MM.1S (cell line): Measurements from ENCODE around the gene CHST9.

Experiments
- CTCF ChIP-seq: fragments of 300-600 bp; sonication (generic); IDR thresholded peaks from 2 replicates; pipeline ENCODE4 v1.5.1; 2016; ENCODE audit warnings: antibody characterized with exemption, low read length, mixed read lengths
- EZH2 ChIP-seq: fragments of 300-600 bp; sonication (generic); optimal IDR thresholded peaks from 2 replicates; pipeline ENCODE3; 2017; ENCODE audit warnings: low read depth, mild to moderate bottlenecking, antibody characterized with exemption, low read length, mixed read lengths

DNA sequence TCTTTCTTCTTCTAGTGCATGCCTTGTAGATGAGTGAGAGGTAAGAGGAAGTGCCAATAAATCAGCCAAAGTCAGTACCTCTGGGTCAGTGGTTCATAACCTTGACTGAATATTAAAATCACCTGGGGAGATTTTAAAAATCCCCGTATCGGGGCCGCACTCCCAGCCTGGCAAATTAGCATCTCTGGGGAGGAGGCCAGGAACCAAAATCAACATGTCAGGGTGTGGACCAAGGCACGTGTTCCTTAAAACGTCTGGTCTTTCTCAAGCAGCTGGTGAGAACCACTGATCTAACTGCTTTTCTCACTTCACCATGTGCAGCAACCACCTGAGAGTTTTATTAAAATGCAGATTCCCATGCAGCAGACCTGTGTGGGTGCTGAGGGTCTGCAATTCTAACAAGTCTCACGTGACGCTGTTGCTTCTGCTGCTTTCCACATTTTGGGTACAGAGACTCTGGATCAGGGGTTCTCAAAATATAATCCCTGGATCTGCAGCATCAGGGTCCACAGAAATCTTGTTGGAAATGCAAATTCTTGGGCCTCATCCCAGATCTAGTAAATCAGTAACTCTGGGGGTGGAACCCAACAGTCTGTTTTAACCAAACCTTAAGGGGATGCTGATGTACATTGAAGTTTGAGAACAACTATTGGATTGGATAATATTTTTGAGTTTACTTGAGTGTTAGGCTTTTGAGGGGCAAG, 49.5 kb downstream of the CHST9 start:
- TF ChIP-seq EZH2: no peak
- TF ChIP-seq CTCF: no peak
